Adrenal gland (tissue), 12 donors: ENCODE measurements around the gene DDC. TPM values are rescaled to one million over a fixed set of nuclear protein-coding genes. Genes with fewer than 3 reads are reported as not detected.

ENCODE experiments used
- DNase-seq, 7 donors: peaks; one replicate each; pipeline ENCODE4 v3.0.0-alpha.2; 2019 to 2020
- H3K27ac ChIP-seq, 5 donors: fragments of 200-600 bp; sonication (generic) in 4 of 5; 1 replicate in 3 of 5; 2 replicates in 2 of 5; pipeline versions ENCODE4 v1.5.1 to v1.8.0; 2016 to 2020; ENCODE audit warnings: mild to moderate bottlenecking in 1 of 5
- H3K27me3 ChIP-seq: fragments of 200-600 bp; 2 replicates; pipeline ENCODE4 v1.8.0; 2021
- H3K36me3 ChIP-seq, 2 donors: fragments of 200-600 bp; replicated peaks in 1 of 2; 1 replicate in 1 of 2; 2 replicates in 1 of 2; pipeline versions ENCODE4 v1.5.1 to v1.8.0; 2018 to 2022
- H3K4me1 ChIP-seq, 2 donors: fragments of 200-600 bp; replicated peaks in 1 of 2; 1 replicate in 1 of 2; 2 replicates in 1 of 2; pipeline versions ENCODE4 v1.5.1 to v1.8.0; 2018 to 2021
- H3K4me3 ChIP-seq, 4 donors: fragments of 200-600 bp; sonication (generic) in 3 of 4; one replicate each; pipeline ENCODE4 v1.5.1; 2016 to 2018
- H3K9me3 ChIP-seq, 3 donors: fragments of 200-600 bp; sonication (generic) in 1 of 3; replicated peaks in 1 of 3; 1 replicate in 2 of 3; 2 replicates in 1 of 3; pipeline versions ENCODE4 v1.5.1 to v1.8.0; 2016 to 2021
- POLR2A ChIP-seq, 2 donors: fragments of 450-650 bp; IDR thresholded peaks; one replicate each; pipeline ENCODE4 v1.6.1; 2017; ENCODE audit warnings: antibody characterized with exemption in 2 of 2, mild to moderate bottlenecking in 2 of 2, moderate library complexity in 1 of 2
- WGBS, 4 donors: extraction: QIAGEN DNeasy Blood & Tissue Kit in 2 of 4; methylation state at CpG; one replicate each; pipeline versions ENCODE4 v1.1.5 to v1.1.7; 2013 to 2017; 5-methylcytosine and 5-hydroxymethylcytosine counted together
- intact Hi-C, 2 donors: fragments of 100-400 bp; cut with DNase I; formaldehyde crosslinking; loops; one replicate each; pipeline versions ENCODE4 v1.14.1 to v1.15.0; 2022 to 2023
- polyA plus RNA-seq, 3 donors: library from polyadenylated mRNA; stranded (reverse); fragments of 200-250 nt in 2 of 3; fragments of 350-450 nt in 1 of 3; fragmentation: Illumina TruSeq in 1 of 3; extraction: RNeasy Lipid Tissue Mini Kit (QIAGEN cat#74804) in 1 of 3; gene quantifications; one replicate each; pipeline ENCODE4 v1.2.3, GENCODE V29; 2013 to 2014
- total RNA-seq, 9 donors: library from RNA; depleted of rRNA in 4 of 9; stranded (reverse); fragments of >200 nt in 4 of 9; fragments of 120-200 nt in 1 of 9; fragmentation: NEBNext Ultra II Directional in 1 of 9; extraction: Animal tissue kit (Norgen Biotek cat#: 25700) in 1 of 9; gene quantifications; one replicate each; pipeline versions ENCODE4 v1.1.0 to v1.2.4, GENCODE V29; 2013 to 2023
- TF ChIP-seq, protein P1 (sequence below), 6 experiments: fragments of 450-650 bp in 4 of 6; fragments of 200-600 bp in 2 of 6; sonication (generic) in 1 of 6; IDR thresholded peaks; 1 replicate in 5 of 6; 2 replicates in 1 of 6; pipeline versions ENCODE4 v1.5.1 to v1.8.0; 2016 to 2021; ENCODE audit warnings: antibody characterized with exemption in 6 of 6, mild to moderate bottlenecking in 2 of 6, moderate library complexity in 1 of 6
- donor health status: healthy with polysubstance abuse.
- donor health status: Bipolar disorder and iron deficiency.
- donor health status: DM: yes; HTN: yes; CAD: no.
- donor health status: DM: no; HTN: no; CAD: no.
- donor health status: DM: no; HTN: no; CAD: no.
- donor health status: DM: yes; HTN: yes; CAD: no.

DDC gene
- total and polyA plus RNA-seq, 12 donors, result 0.58 to 52.7 (median 15.4) TPM

DNA sequence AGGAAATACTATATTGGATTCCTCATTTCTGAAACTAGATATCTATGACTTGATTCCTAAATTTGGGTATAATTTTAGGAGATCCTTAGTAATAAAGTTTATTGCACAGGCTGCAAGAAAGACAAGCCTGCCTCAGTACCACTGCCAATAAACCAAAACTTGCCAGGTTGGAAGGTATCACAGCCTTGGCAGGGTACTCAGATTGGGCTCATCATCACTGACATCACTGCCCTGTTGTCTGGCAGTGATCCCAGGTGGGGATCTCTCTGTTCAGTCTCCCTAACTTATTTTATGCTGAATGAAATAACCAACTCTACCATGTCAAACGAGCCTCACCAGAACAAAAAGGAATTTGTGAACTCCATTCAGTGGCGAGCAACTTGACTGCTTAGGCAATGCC, 133.9 kb downstream of the DDC start:
- Histone ChIP-seq H3K36me3 (no peaks in the 10 kb centered on the region), H3K9me3 (no peaks in the 10 kb centered on the region), H3K4me1 (no peaks in the 10 kb centered on the region), H3K4me3 (no peak overlapping the region), H3K27ac (no peak overlapping the region), H3K27me3 (no peaks in the 10 kb centered on the region)
- intact Hi-C loops, result no loop called here
- DNase-seq, result no peak
- TF ChIP-seq POLR2A (IDR thresholded peaks at IDR 0.05), result no peak
- TF ChIP-seq, protein P1, sequence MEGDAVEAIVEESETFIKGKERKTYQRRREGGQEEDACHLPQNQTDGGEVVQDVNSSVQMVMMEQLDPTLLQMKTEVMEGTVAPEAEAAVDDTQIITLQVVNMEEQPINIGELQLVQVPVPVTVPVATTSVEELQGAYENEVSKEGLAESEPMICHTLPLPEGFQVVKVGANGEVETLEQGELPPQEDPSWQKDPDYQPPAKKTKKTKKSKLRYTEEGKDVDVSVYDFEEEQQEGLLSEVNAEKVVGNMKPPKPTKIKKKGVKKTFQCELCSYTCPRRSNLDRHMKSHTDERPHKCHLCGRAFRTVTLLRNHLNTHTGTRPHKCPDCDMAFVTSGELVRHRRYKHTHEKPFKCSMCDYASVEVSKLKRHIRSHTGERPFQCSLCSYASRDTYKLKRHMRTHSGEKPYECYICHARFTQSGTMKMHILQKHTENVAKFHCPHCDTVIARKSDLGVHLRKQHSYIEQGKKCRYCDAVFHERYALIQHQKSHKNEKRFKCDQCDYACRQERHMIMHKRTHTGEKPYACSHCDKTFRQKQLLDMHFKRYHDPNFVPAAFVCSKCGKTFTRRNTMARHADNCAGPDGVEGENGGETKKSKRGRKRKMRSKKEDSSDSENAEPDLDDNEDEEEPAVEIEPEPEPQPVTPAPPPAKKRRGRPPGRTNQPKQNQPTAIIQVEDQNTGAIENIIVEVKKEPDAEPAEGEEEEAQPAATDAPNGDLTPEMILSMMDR (IDR thresholded peaks at IDR 0.05), result no peak
- WGBS, 4 donors, result 81 to 86% (median 83%) methylated on average over 2 of the region's 2 CpGs

DNA sequence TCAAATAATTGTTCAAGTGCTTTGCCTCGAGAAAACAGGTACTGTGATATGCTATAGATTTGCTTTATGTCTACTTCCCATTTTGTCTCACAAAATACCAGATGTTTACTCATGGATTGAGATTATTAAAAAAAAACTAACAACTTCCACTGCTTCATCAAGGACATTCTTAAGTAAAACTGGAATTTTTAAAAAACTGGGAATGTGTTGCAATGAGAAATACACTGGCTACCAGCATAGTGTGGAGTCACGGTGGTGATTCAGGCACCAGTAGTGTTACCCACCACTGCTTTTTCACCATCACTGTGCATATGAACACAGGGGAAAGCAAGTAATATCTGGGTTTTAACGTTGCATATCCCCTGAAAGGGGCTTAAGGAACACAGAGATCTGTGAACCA, 136.3 kb downstream of the DDC start:
- DNase-seq, result no peak
- Histone ChIP-seq H3K27ac (no peak overlapping the region), H3K4me3 (no peak overlapping the region), H3K4me1 (no peaks in the 10 kb centered on the region), H3K27me3 (no peaks in the 10 kb centered on the region), H3K36me3 (no peaks in the 10 kb centered on the region), H3K9me3 (no peaks in the 10 kb centered on the region)
- 81 to 88% (median 82%) methylated on average over 3 of the region's 3 CpGs for WGBS, 4 donors
- intact Hi-C loops, result no loop called here
- TF ChIP-seq POLR2A (IDR thresholded peaks at IDR 0.05), result no peak
- TF ChIP-seq, protein P1 (IDR thresholded peaks at IDR 0.05), result no peak

- WGBS, 4 donors, result 82 to 92% (median 85%) methylated on average over 2 of the region's 2 CpGs
- Histone ChIP-seq H3K4me3 (no peak overlapping the region), H3K4me1 (no peaks in the 10 kb centered on the region), H3K27me3 (no peaks in the 10 kb centered on the region), H3K27ac (no peak overlapping the region), H3K9me3 (no peaks in the 10 kb centered on the region), H3K36me3 (no peaks in the 10 kb centered on the region)
- TF ChIP-seq POLR2A (IDR thresholded peaks at IDR 0.05), result no peak
- TF ChIP-seq, protein P1 (IDR thresholded peaks at IDR 0.05), result no peak
- DNase-seq, result no peak
- intact Hi-C loops, result no loop called here
These were observed 137.7 kb downstream of the DDC start for GRCh38 chr7:50427518-50427917.

GRCh38 chr7:50426280-50427045, 138.7 kb downstream of the DDC start:
- intact Hi-C loops, result no loop called here
- no peaks in the 10 kb centered on the region for H3K27me3 ChIP-seq
- WGBS, 4 donors, result 88 to 95% (median 90%) methylated on average over 5 of the region's 5 CpGs
- H3K4me1 ChIP-seq, result no peaks in the 10 kb centered on the region
- H3K9me3 ChIP-seq, result no peaks in the 10 kb centered on the region
- TF ChIP-seq, protein P1 (IDR thresholded peaks at IDR 0.05), result no peak
- no peak for TF ChIP-seq POLR2A (IDR thresholded peaks at IDR 0.05)
- no peaks in the 10 kb centered on the region for H3K36me3 ChIP-seq
- DNase-seq, result no peak
- H3K4me3 ChIP-seq, result no peak overlapping the region
- no peak overlapping the region for H3K27ac ChIP-seq
